Panc1 (cell line): Measurements from ENCODE around the gene THAP4. TPM values are rescaled to one million over a fixed set of nuclear protein-coding genes. Genes with fewer than 3 reads are reported as not detected.

Experiments used
- ATAC-seq: fragments of 200-7000 bp; cut with Tn5 transposase; 2 replicates; pipeline ENCODE4 v1.9.1; 2020; ENCODE audit warnings: mild to moderate bottlenecking, moderate library complexity
- BruUV-seq: library from RNA; stranded (reverse); fragments of 400-500 nt; replicated peaks from 2 replicates; lab custom pipeline; 2021; lab: Mats Ljungman, UMichigan
- CTCF ChIA-PET: fragments of 300-600 bp; sonication (Branson Sonifier 250); formaldehyde crosslinking; loops from one replicate; lab custom pipeline; 2022; ENCODE audit warnings: antibody characterized with exemption; lab: Charles Lee
- POLR2A ChIA-PET: fragments of 300-600 bp; sonication (Branson Sonifier 250); formaldehyde crosslinking; loops from one replicate; lab custom pipeline; 2022; ENCODE audit warnings: antibody characterized with exemption; lab: Charles Lee
- DNase-seq: peaks from one replicate; pipeline ENCODE4 v3.0.0-alpha.2; 2010; ENCODE audit warnings: low read depth, low spot score
- H3K27ac ChIP-seq: 2 replicates; pipeline ENCODE4 v1.5.1; 2011; ENCODE audit warnings: mild to moderate bottlenecking, low read length, inconsistent platforms
- H3K27me3 ChIP-seq: fragments of 200-500 bp; sonication (Bioruptor generic); 2 replicates; pipeline ENCODE4 v1.6.0; 2014; ENCODE audit warnings: low read length, inconsistent platforms; ENCODE audit not compliant: control insufficient read depth, insufficient read depth
- H3K36me3 ChIP-seq: fragments of 200-500 bp; sonication (Bioruptor generic); 2 replicates; pipeline ENCODE4 v1.5.1; 2014; ENCODE audit warnings: inconsistent platforms, mild to moderate bottlenecking, low read length, moderate library complexity; ENCODE audit not compliant: control insufficient read depth, insufficient read depth
- H3K4me1 ChIP-seq: 2 replicates; pipeline ENCODE4 v1.5.1; 2011; ENCODE audit warnings: inconsistent platforms, mild to moderate bottlenecking, low read length, moderate library complexity; ENCODE audit not compliant: control insufficient read depth, insufficient read depth
- H3K4me3 ChIP-seq, 2 experiments: 2 replicates each; pipeline ENCODE4 v1.5.1; 2011 to 2012; ENCODE audit warnings: low read depth in 2 of 2, low read length in 2 of 2, mild to moderate bottlenecking in 2 of 2, inconsistent platforms in 1 of 2, moderate library complexity in 1 of 2
- H3K9me3 ChIP-seq: fragments of 200-500 bp; sonication (Bioruptor generic); 2 replicates; pipeline ENCODE4 v1.5.1; 2014; ENCODE audit warnings: low read depth, mild to moderate bottlenecking, inconsistent platforms, low read length, moderate library complexity; ENCODE audit not compliant: control insufficient read depth, insufficient read depth
- CTCF ChIP-seq: fragments of 450-650 bp; IDR thresholded peaks from 2 replicates; pipeline ENCODE4 v1.5.1; 2017; ENCODE audit warnings: mild to moderate bottlenecking
- POLR2AphosphoS5 ChIP-seq: IDR thresholded peaks from 2 replicates; pipeline ENCODE4 v1.6.1; 2012; ENCODE audit warnings: mild to moderate bottlenecking, low read depth, low read length, moderate library complexity
- REST ChIP-seq, 2 experiments: IDR thresholded peaks; 2 replicates each; pipeline ENCODE4 v1.6.1; 2011 to 2012; ENCODE audit warnings: low read depth in 2 of 2, control low read depth in 1 of 2, low read length in 1 of 2, mild to moderate bottlenecking in 1 of 2, moderate library complexity in 1 of 2; ENCODE audit not compliant: insufficient read depth in 1 of 2
- SIN3A ChIP-seq: IDR thresholded peaks from 2 replicates; pipeline ENCODE4 v1.6.1; 2012; ENCODE audit warnings: low read depth, mild to moderate bottlenecking, low read length, moderate library complexity, borderline replicate concordance; ENCODE audit not compliant: insufficient read depth
- TCF7L2 ChIP-seq: IDR thresholded peaks from 2 replicates; pipeline ENCODE4 v1.6.1; 2011; ENCODE audit warnings: mild to moderate bottlenecking, low read depth, low read length, inconsistent platforms
- in situ Hi-C: cut with HindIII; loops from 2 replicates; pipeline ENCODE4 v1.10.0; 2016; ENCODE audit warnings: low sequenced_read_pairs, low pct_unique_long_range_greater_than_20kb
- intact Hi-C: fragments of 100-400 bp; cut with micrococcal nuclease; formaldehyde crosslinking; loops from one replicate; pipeline ENCODE4 v1.10.0; 2022; ENCODE audit not compliant: unreplicated experiment
- total RNA-seq: library from RNA; stranded (reverse); gene quantifications from one replicate; pipeline ENCODE4 v1.2.1, GENCODE V29; 2021; ENCODE audit not compliant: unreplicated experiment

The THAP4 gene
- total RNA-seq, 1 experiment from 2014 or later = 77.9 TPM

- TF ChIP-seq SIN3A (no peak), TCF7L2 (no peak), REST (IDR thresholded peaks at IDR 0.05; ENCODE audit: insufficient read depth in 1 of 2, low read depth in 2 of 2, low read length in 1 of 2) (no peak), CTCF (no peak), POLR2AphosphoS5 (no peak)
- ATAC-seq = no peak
- ChIA-PET CTCF (no interaction called here), POLR2A (no interaction called here)
- intact Hi-C loops = no loop called here
- Histone ChIP-seq H3K36me3 (no peaks in the 10 kb centered on the region), H3K4me3 (no peak overlapping the region), H3K27me3 (no peaks in the 10 kb centered on the region), H3K9me3 (no peaks in the 10 kb centered on the region), H3K27ac (no peak overlapping the region), H3K4me1 (no peaks in the 10 kb centered on the region)
- no peak for DNase-seq
- in situ Hi-C loops = no loop called here
- BruUV-seq = no TSS peak
These were observed 18.1 kb downstream of the THAP4 start for GRCh38 chr2:241618829-241619228.

GRCh38 chr2:241618296-241618805 is 18.6 kb downstream of the THAP4 start:
- Histone ChIP-seq H3K9me3 (no peaks in the 10 kb centered on the region), H3K27me3 (no peaks in the 10 kb centered on the region), H3K36me3 (no peaks in the 10 kb centered on the region), H3K4me1 (no peaks in the 10 kb centered on the region), H3K27ac (no peak overlapping the region), H3K4me3 (no peak overlapping the region)
- BruUV-seq = no TSS peak
- ATAC-seq (no peak), DNase-seq (no peak)
- intact Hi-C loops = no loop called here
- in situ Hi-C loops = no loop called here
- ChIA-PET CTCF (no interaction called here), POLR2A (no interaction called here)
- TF ChIP-seq CTCF (no peak), SIN3A (no peak), REST (IDR thresholded peaks at IDR 0.05; ENCODE audit: insufficient read depth in 1 of 2, low read depth in 2 of 2, low read length in 1 of 2) (no peak), TCF7L2 (no peak), POLR2AphosphoS5 (no peak)
